Activated T-helper 1 cell treated with Interleukin-2 at 50 U/mL for 16 hours (primary cell): ENCODE results near the gene CLCF1.

Source experiments
- DNase-seq: peaks from one replicate; pipeline ENCODE4 v3.0.0-alpha.2; 2020; ENCODE audit warnings: low read depth

CLCF1 gene

DNA sequence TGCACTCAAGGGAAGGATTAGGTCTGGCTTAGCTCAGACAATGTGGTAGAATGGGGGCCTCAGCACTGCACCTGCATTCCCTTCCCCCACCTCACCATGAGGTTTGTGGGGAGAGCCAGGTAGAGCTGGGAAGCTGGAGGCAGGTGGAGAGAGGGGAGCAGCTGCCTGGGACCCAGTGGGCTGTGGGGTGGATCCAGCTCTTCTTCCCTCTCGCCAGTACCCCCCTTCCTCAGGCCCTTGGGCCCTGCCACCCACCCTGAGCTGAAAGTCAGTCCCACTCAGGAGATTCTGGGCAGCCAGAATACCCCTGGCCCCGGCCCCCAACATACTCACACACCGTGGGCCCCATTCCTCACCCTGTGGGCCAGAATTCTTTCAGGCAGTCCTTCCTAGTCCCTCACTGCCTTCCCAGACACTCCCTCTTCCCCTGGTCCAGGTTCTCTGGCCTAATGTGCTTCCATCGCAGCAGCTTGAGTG, 17.0 kb downstream of the CLCF1 start:
- DNase-seq: no peak

DNA sequence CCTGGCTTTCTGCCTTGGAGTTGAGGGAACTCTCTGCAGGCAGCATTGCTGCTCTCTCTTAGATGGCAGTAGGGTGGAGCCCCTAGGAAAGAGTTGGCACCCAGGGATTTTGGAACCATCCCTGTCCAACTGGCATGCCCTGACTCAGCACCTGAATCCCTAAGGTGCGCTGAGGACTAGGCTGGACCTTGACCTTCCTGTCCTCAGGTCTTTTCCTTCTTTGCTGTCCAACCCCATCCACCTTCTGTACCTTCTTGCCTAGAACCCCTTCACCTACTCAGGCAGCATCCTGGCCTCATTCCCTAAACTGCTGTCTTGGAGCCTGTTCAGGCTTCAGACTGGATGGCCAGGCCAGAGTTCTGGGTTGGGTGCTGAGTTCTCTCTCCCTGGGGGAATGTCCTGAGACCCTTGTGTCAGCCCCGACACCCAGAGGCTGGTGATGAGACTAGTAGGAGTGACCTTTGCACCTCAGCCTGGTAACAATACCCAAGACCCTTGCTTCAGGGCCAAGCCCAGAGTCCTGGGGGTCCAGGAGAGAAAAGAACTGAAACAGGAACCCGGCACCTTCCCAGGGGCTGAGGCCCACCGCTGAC, 17.5 kb downstream of the CLCF1 start:
- no peak for DNase-seq

DNA sequence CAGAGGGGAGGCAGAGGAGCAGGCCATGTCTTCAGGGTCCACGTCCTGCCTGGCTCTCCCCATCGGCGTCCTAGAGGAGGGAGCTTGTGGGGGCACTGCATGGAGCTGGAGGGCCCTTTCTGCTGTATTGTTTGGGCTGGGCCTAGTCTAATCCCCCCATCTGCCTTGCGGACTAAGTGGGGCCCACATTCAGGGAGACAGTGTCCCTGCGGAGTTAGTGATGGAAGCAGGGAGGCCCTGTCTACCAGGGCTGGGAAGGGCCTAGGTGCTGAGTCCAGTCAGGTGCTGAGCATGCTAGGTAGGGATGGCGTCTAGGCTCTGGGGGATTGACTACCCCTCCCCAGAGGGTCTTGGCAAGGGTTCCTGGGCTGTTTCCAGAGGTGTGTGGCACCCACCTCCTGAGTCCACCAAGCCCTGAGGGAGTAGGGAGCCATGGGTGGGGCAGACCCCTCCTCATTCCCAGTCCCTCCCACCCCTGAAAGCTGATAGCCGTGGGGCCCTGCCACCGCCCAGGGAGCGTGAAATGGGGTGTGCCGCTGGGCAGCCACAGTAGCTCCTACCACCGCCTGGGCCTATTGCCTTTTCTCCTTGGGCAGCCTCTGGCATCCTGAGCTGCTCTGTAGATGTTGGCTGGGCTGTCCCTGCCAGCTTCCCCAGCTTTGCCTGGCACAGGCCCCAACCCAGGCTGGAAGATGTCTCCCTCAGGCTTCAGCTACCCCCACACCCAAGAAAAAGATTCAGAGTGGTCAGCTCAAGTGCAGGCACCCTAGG, 18.2 kb downstream of the CLCF1 start:
- no peak for DNase-seq

DNA sequence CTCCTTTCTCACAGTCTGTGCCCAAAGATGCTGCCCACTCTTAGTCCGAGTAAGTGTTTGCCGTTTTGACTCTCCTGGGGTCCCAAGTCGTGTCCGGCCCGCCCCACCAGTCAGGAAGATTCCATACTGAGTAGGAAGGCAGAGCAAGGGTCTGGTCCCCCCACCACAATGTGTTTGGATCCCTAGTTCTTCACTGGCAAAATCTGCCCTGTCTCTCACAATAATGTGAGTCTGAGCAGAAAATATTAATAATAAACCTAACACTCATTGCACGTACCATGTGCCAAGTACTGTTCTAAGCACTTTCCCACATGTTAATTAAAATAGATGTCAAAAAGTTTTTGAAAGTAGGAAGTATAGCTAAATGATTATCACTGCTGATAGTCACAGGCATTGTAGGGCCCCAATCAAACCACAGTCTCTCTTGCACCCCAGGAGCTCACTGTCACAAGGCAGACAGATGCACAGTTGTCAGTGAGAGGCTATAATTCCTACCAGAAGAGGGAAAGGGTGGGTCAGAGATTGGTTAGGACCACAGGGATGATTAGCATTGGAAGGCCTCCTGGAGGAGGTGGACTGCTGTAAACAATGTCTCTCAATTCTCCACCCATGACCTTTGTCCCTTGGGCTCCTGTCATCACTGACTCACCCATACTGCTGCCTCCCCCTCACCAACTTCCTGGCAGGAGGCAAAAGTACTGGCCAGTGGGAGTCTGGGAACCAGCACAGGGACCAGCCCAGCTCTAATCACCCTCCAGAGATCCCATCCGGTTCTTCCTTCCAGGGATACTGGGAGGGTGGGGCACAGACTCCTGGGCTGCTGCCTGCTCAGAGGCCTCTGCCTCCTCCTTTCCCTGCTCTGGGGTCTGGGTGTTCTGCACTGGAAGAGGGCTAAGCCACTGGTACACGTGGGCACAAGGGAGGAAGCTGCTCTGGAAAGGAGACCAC, 19.0 kb downstream of the CLCF1 start:
- DNase-seq: no peak

DNA sequence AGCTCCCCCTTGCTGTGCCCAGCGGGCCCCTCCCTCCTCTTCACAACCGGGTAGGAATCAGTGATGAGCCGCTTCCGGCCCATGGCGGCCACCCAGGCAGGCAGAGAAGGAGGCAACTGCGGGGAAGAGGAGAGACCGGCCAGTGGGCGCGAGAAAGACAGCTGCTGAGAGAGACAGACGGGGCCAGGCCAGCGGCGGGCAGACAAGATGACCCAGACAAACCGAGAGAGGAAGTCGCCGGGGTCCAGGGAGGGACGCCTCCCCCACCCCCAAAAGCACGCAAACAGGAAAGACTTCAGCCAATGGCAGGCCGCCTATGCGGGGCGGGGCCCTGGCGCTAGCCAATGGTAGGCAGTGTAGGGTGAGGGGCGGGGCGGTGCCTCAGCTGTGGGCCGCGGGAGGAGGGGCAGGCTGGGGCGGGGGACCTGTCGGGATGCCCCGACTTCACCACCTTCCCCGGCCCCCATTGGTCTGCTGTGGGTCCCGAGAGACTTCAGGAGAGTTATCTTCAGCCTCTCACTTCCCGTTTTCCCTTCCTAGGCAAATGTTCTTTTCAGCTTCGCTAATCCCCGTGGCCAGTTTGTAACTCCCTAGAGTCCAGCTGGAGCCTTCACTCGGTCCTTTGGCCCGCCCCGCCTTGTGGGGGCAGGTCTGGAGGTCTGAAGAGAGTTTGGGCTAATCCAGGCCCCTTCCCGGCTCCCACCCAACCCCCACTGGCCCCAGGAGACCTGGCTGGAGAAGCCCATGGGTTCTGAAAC, 19.9 kb downstream of the CLCF1 start, which contains the start of gene POLD4:
TSS of gene POLD4 (minus strand) at position 230 of the 758 bp plus-strand sequence. CDS start at position 83, 147 bp downstream.
- peak; percentile 95 for DNase-seq

DNA sequence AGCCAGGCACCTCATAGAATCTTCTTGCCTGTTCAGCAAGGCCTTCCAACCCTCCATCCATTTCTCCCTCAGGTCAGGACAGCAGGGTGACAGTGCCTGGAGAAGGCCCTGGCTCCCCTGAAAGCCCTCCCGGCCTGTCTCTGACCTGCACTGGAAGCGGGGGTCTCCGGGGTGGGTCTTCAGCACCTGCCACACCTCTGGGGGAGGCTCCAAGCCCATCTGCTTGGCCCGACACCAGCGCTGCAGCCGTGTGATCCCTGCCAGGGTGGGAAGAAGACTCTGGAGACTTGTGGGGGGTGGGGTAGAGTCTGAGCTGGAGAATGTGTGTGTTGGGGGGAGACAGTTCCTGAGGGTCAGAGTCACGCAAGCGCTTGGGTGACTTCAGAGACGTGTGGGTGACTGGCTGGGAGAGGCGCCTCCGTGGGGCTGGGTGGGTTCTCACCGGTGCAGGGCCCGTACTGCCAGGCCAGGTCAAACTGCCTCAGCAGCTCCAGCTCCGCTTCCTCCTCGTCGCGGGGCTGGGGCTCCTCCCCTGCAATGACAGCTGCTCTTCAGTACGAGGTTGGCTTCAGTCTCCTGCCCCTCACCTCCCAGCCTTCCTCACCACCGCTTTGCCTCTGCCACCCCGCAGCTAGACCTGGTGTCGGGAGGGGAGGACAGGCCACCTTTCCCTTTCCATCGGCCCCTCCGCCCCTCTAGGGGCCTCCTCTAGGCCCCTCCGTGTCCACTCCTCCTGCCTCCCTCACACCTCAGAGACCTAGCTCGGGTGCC, 20.7 kb downstream of the CLCF1 start:
- DNase-seq: peak; percentile 55

DNA sequence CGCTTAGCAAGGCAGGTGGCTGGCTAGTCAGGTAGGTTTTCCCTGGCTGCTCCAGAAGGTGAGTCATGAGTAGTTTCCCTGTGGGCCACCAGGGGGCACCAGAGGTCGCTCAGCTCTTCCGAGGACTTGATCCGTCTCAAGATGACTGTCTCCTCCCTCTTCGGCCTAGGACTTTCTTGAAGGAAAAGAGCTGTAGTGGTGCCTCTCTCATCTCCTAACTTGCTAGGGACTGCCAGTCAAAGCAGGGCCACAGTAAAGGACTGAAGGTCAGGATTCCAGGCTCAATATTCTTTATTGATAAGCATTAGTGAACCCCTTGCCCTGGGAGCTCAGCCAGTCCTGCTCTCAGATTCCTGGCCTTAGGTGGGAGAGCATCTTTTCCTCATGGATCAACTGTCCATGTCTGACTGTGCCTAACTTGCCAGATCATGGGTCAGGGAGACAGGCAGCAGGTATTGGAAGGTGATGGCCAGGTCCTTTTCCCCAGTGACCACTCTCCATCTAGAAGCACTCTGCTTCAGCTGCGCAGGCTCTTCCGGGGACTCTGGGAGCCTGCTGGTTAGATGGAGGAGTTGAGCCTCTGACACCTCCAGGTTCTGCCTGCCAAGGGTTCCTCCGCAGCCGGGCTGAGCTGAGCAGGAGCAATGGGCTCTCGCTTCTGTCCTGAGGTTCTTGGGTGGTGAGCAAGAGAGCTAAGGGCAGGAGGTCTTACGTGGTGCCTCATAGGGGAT, 22.0 kb downstream of the CLCF1 start:
- DNase-seq: peak; percentile 50

DNA sequence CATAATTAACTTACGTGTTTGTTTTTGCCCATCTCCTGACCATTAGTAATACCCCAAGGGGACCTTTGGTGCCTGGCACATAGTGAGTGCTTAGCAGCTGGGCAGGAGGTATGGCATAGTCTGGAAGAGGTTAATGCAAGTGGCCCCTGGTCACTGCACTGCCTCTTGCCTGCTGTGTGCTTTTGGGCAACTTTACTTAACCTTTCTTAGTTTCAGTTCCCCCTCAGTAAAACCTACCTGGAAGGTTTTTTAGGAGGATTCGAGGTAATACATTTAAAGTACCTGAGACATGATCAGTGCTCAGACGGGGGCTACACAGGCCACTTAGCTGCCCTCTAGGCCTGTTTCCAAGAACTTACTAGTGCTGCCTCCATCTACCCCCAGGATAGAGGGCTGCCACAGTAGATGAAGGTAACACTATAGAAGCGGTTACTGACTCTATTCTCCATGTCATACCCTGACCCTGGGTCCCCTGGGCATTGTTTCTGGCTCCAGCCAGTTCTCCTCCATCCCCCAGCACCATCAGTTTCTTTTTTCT, 23.4 kb downstream of the CLCF1 start:
- no peak for DNase-seq

DNA sequence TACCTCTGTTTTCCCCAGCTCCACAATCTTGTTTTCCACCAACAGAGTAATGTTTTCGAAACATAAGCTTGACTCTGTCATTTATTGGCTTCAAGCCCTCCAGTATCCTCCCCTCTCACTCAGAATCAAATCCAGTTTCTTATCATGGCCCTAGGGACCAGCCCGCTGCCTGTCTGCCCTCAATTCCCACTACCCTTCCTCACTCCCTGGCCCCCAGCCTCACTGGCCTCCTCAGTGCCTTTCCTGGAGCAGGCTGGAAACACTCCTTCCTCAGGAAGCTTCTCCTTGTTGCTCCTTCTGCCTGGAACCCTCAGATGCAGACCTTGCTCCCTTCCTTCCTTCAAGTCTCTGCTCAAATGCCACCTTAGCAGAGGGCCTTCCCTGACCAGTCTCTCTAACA, 23.9 kb downstream of the CLCF1 start:
- no peak for DNase-seq

DNA sequence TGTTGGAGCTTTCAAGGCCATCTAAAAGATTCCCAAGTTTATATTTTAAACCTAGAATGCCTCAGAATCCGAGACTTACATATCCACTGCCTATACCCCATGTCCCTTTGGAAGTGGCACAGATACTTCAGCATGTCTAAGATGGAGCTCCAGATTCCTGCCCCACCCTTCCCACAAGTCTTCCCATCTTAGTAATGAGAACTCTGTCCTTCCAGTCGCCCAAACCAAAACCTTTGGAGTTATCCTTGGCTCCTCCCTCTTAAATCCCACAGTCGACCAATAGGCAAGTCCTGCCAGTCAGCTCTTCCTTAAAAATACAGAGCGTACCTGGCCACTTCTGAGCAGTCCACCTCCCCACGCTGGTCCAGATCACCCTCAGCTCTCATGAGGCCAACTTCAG, 24.4 kb downstream of the CLCF1 start:
- DNase-seq: no peak

DNA sequence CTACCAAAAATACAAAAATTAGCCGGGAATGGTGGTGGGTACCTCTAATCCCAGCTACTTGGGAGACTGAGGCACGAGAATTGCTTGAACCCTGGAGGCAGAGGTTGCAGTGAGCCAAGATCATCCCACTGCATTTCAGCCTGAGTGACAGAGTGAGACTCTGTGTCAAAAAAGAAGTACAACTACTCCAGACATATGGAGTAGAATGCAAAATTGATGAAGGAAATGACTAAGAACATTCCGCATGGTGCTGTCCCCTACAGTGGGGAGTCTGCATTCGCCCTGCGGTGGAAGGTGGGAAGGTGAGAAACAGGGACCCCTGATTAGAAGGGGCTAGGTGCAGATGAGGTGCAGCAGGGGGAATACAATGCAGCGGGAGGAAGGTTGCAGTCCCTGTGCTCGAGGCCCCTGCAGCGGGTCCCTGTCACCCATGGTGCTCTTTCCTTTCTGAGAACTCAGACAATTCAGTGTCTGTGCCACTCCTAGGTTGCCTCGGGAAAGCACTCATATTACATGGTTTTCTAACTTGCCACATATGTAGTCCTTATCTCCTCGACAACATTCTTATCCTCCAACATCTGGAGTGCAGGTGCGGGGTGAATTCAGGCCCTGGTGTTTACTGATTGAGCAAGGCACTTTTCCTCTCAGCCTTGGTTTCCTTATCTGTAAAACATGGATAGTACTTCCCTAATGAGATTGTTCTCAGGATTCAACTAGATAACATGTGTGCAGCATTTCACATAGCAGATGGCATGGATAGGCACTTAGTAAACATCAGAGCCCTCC, 25.2 kb downstream of the CLCF1 start:
- DNase-seq: no peak

DNA sequence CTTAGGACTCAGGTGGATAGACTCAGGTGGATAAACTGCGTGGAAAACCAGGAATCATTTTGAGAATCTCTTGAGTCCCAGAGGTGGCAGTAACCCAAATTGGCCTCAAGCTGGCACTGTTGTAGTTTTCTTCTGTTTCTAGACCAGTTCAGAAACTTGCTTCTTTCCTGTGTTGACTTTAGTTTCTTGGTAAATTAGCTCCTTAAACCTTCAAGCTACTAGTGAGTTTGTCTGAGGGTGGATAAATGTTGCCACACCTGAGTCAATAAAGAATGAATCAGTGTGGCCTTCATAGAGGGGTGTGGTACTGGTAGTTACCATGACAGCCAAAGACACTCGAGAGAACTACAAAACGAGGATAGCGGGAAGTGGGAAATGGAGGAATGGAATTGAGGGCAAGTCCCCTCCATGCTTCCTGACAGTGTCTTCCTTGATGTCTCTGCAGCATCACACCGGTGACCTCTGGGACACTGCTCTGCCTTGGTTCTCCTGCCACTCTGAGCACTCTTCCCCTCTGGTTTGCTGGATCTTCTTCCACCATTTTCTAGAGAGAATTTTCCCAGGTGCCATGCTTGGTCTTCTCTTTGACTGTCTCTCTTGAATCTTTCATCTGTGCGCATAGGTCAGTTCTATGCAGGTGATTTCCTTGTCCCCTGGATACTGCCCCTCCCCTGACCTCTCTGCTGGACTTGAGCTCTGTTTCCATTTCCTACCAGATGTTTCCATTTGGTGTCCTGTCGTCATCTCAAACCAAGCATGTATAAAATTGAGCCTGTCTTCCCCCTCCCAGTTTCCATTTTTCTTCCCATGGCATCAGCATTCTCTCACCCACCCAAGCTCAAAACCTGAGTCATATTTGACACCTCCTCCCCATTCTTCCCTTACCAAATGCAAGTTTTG, 27.2 kb downstream of the CLCF1 start:
- no peak for DNase-seq

DNA sequence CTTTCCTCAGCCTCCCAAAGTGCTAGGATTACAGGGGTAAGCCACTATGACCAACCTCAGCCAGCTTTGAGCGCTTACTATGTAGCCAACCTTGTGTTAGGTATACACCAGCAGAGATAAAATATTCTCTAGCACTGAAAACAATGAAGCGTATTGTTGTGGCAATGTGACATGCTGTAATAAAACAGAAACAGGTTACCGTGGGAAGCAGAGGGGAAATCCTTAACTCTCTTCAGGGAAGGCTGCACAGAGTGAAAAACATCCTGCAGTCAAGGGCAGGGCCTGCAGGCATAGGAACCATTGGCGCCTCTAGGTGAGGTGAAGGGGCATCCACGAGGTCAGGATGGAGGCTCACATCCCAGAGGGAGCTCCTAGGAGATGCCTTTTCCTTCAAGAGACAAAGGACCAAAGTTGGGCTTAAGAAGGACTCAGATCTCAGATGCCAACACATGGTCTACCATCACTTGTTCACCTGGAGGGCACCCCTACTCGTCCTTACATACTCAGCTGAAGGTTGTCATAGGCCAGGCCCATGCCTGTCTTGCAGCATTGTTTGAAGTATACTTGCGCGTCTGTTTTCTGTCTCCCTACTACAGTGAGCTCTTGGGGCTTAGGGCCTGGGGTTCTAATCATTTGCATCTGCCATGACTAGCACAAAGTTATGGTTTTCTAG, 28.0 kb downstream of the CLCF1 start:
- DNase-seq: no peak

DNA sequence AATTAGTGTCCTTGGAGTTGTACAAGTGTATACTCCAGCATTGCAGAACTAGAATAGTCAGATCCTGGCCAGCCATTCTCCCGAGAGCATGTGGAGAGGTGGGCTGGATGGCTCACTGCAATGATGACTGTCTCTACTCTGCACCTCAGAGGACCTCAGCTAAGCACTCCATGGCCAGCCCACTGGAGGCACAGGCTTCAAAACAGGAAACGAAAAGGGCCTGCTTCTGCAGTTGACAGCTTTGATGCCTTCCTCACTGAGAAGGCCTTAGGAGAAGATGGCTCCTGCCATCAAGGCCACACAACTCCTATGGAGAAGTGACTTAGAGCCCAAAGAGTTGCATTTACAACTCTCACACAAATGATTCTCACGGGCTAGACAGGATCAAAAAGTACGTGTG, 29.1 kb downstream of the CLCF1 start:
- DNase-seq: no peak

DNA sequence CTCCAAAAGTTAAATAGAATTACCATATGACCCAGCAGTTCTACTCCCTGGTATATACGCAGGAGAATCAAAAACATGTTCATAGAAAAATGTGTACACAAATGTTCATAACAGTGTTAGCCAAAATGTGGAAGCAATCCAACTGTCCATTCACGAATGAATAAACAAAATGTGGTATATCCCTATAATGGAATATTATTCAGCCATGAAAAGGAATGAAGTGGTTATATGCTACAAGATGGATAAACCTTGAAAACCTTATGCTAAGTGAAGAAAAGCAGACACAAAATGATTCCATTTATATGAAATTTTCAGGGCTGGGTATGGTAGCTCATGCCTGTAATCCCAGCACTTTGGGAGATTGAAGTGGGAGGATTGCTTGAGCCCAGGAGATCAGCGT, 36.1 kb downstream of the CLCF1 start:
- no peak for DNase-seq

DNA sequence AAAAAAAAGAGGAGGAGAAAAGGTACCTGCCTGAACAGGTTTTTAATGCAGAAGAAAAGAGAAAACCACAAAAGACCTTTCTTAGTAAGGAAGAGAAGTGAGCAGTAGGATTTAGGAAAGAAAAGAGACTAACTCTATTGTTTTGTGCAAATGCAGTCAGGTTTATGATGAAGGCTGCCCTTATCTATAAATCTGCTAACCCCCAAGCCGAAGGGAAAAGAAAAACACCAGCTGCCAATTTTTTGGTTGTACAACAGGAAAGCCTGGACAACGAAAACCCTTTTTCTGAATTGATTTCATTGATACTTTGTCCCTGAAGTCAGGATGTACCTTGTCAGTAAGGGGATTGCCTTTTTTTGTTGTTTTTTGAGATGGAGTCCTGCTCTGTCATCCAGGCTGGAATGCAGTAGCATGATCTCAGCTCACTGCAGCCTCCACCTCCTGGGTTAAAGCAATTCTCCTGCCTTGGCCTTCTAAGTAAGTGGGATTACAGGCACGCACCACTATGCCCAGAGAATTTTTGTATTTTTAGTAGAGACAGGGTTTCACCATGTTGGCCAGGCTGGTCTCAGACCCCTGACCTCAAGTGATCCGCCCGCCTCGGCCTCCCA, 41.2 kb downstream of the CLCF1 start:
- no peak for DNase-seq

DNA sequence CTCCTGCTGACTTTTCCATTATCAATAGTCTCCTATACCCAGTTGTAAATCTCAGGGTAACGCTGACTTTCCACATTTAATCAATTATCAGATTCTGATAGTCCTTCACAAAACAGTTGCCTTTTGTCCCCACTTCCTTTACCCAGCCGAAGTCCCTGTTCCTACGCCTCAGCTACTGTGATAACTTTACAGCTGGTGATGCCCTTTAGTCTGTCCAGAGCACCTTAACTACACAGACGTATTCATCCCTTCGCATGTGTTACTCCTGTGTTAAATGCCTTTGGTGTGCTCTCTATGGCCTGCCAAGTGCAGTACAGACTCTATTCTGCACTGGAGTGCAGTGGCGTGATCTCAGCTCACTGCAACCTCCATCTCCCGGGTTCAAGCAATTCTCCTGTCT, 49.9 kb downstream of the CLCF1 start:
- DNase-seq: no peak
